Ishikawa (cell line): ENCODE results near the gene BDKRB2.

Source experiments
- CEBPB ChIP-seq: IDR thresholded peaks from 2 replicates; pipeline ENCODE4 v1.6.1; 2012
- CREB1 ChIP-seq: IDR thresholded peaks from 2 replicates; pipeline ENCODE4 v1.6.1; 2012; ENCODE audit warnings: low read depth
- EGR1 ChIP-seq: IDR thresholded peaks from 2 replicates; pipeline ENCODE4 v1.6.1; 2012
- EP300 ChIP-seq: IDR thresholded peaks from 2 replicates; pipeline ENCODE4 v1.6.1; 2012; ENCODE audit warnings: borderline replicate concordance
- FOXM1 ChIP-seq: IDR thresholded peaks from 2 replicates; pipeline ENCODE4 v1.6.1; 2012; ENCODE audit warnings: low read depth, borderline replicate concordance
- MAX ChIP-seq: IDR thresholded peaks from 2 replicates; pipeline ENCODE4 v1.6.1; 2012
- NFIC ChIP-seq: IDR thresholded peaks from 2 replicates; pipeline ENCODE4 v1.6.1; 2012
- RAD21 ChIP-seq: IDR thresholded peaks from 2 replicates; pipeline ENCODE4 v1.6.1; 2012; ENCODE audit warnings: low read depth
- TAF1 ChIP-seq: IDR thresholded peaks from 2 replicates; pipeline ENCODE4 v1.6.1; 2012; ENCODE audit warnings: low read depth, mild to moderate bottlenecking
- TCF12 ChIP-seq: IDR thresholded peaks from 2 replicates; pipeline ENCODE4 v1.6.1; 2012; ENCODE audit warnings: low read depth
- TEAD4 ChIP-seq: IDR thresholded peaks from 2 replicates; pipeline ENCODE4 v1.6.1; 2012
- USF1 ChIP-seq: IDR thresholded peaks from 2 replicates; pipeline ENCODE4 v1.6.1; 2012
- YY1 ChIP-seq: IDR thresholded peaks from 2 replicates; pipeline ENCODE4 v1.6.1; 2012; ENCODE audit warnings: low read depth
- ZBTB7A ChIP-seq: IDR thresholded peaks from 2 replicates; pipeline ENCODE4 v1.6.1; 2012; ENCODE audit warnings: low read depth
- TF ChIP-seq, protein P1 (sequence below): IDR thresholded peaks from 2 replicates; pipeline ENCODE4 v1.6.1; 2012; ENCODE audit warnings: low read depth, mild to moderate bottlenecking

BDKRB2 gene

GRCh38 chr14:96160913-96161310 lies 43.7 kb upstream of the BDKRB2 start:
- TF ChIP-seq TEAD4 (no peak), EGR1 (no peak), USF1 (no peak), FOXM1 (no peak), CREB1 (no peak), TCF12 (no peak), YY1 (no peak), EP300 (no peak)

DNA sequence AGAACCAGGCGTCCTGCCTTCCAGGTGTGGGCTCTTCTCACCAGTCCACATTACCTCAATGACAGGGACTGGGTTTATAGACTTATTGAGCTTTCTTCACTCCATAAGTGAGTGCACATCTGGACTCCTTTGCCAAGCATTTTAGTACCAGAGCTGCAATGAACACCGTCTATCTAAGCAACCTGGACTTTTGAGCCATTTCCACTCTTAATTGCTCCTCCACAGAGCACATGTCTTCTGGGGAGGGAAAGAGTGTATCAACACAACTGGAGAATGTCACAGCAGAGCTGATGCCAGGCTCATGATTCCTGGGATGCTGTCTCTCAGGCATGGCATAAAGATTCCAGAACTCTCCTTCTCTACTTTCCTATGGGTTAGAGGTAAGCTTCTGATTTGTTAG lies 43.0 kb upstream of the BDKRB2 start:
- no peak for TF ChIP-seq EP300
- TF ChIP-seq USF1: no peak
- TF ChIP-seq EGR1: no peak
- TF ChIP-seq YY1: no peak
- TF ChIP-seq FOXM1: no peak
- TF ChIP-seq RAD21: no peak
- TF ChIP-seq, protein P1, sequence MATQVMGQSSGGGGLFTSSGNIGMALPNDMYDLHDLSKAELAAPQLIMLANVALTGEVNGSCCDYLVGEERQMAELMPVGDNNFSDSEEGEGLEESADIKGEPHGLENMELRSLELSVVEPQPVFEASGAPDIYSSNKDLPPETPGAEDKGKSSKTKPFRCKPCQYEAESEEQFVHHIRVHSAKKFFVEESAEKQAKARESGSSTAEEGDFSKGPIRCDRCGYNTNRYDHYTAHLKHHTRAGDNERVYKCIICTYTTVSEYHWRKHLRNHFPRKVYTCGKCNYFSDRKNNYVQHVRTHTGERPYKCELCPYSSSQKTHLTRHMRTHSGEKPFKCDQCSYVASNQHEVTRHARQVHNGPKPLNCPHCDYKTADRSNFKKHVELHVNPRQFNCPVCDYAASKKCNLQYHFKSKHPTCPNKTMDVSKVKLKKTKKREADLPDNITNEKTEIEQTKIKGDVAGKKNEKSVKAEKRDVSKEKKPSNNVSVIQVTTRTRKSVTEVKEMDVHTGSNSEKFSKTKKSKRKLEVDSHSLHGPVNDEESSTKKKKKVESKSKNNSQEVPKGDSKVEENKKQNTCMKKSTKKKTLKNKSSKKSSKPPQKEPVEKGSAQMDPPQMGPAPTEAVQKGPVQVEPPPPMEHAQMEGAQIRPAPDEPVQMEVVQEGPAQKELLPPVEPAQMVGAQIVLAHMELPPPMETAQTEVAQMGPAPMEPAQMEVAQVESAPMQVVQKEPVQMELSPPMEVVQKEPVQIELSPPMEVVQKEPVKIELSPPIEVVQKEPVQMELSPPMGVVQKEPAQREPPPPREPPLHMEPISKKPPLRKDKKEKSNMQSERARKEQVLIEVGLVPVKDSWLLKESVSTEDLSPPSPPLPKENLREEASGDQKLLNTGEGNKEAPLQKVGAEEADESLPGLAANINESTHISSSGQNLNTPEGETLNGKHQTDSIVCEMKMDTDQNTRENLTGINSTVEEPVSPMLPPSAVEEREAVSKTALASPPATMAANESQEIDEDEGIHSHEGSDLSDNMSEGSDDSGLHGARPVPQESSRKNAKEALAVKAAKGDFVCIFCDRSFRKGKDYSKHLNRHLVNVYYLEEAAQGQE: no peak
- TF ChIP-seq MAX: no peak
- TF ChIP-seq NFIC: no peak
- TF ChIP-seq TEAD4: no peak
- no peak for TF ChIP-seq TCF12
- TF ChIP-seq TAF1: no peak
- no peak for TF ChIP-seq CREB1
- no peak for TF ChIP-seq CEBPB
- TF ChIP-seq ZBTB7A: no peak

DNA sequence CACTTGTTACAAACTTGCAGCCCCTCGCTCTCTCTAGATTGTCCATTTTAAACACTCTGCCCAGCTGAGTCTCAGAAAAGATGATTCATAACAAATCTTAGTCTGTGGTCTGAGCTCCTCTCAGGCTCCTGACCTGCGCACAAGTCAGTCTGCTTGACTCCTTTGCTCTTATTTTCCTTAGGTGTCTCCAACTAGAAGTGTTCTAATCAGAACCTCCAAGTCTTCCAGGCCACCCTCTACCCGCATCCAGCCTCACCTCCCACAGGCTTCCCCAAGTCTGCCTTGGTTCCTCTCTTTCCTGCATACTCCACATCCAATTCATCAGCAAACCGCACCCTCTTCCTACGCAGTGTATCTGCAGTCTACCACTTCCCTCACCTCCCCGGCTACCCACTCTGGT lies 42.4 kb upstream of the BDKRB2 start:
- TF ChIP-seq ZBTB7A (no peak), MAX (no peak), EGR1 (no peak), CEBPB (no peak), EP300 (no peak), RAD21 (no peak), FOXM1 (no peak), YY1 (no peak), CREB1 (no peak)
- TF ChIP-seq, protein P1: no peak

GRCh38 chr14:96162741-96163140 lies 41.9 kb upstream of the BDKRB2 start:
- no peak for TF ChIP-seq YY1

DNA sequence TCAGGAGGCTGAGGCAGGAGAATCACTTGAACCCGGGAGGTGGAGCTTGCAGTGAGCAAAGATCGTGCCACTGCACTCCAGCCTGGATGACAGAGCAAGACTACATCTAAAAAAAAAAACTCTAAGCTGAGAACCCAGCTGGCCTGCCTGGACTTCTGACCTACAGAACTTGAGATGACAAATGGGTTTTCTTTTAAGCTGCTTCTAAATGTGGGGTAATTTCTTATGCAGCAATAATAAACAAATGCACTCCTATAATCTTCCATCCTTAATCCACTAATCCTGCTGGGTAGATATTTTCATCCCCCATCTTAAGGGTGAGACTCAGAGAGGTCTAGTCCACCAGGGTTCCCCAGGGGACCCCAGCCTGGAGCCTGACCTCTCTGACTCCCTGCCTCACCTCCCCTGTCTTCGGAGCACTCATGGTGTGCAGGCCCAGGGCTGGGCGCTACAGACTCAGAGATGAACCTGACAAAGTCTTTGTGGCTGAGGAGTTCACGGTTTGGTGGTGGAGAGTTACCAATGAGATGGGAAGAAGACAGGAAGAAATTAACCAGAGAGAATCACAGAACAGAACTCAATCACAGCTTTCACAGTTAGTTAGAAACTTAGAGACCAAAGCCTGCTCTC lies 39.7 kb upstream of the BDKRB2 start:
- TF ChIP-seq EGR1 (no peak), RAD21 (no peak), NFIC (no peak), CEBPB (no peak), TAF1 (no peak), TCF12 (no peak), TEAD4 (no peak)

DNA sequence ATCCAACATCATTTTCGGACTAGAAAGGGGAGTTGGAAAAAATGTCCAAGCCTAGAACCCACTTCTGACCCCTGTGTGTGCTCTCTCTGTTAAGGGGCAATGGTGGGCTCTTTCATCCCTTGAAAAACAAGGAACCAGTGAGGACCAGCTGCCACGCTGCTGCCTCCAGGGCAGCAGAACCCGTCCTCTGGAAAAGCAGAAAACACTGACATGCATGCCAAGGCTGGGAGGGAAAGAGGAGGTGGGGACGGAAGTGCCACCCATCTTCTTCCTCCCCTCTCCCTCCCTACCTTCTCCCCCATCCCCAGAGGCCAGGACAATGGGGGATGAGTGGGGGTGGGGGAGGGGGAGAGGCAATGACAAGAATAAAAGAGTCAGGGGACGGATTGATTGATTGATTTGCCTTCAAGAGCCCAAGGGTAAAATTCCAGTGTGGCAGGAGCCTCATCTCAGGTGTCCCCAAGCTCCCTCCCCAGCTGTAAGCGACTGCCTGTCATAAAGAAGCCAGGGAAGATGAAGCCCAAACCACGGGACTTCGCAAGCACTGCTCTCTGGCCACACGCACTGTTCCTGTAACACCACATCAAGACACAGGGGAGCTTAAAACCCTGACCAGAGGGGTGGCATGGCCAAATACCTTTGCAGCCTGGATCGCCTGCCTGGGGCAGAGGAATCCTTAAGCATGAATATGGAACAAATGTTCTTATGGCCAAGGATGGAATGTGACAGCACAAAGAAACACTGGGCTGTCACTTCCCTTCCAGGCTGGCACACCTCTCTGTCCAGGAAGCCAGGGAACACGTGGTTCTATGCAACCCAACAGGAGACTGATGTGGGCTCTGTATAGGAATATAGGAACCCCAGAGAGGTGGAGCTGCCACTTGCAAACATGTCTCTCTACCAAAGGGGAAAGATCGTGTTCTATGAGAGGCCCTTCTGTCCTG lies 38.9 kb upstream of the BDKRB2 start:
- TF ChIP-seq NFIC: no peak
- TF ChIP-seq USF1: no peak
- TF ChIP-seq, protein P1: no peak
- TF ChIP-seq ZBTB7A: no peak
- no peak for TF ChIP-seq EGR1
- TF ChIP-seq MAX: no peak
- TF ChIP-seq EP300: no peak
- no peak for TF ChIP-seq FOXM1
- TF ChIP-seq YY1: no peak
- TF ChIP-seq TCF12: no peak
- no peak for TF ChIP-seq CEBPB
- TF ChIP-seq TAF1: no peak
